DMS153 treated with DMSO at 0.1 percent for 48 hours (cell line): ENCODE measurements around the gene ARRB2.
"Not testable (repeated sequence)": the region's sequence is repeated elsewhere in the genome, so short reads cannot be mapped to it uniquely, and the experiment has no call there.

ENCODE experiments used
- DNase-seq: peaks from one replicate; lab custom pipeline; 2025; ENCODE audit not compliant: unreplicated experiment; lab: John Stamatoyannopoulos, UW

Gene ARRB2

GRCh38 chr17:4709794-4710692 lies at the start of gene ARRB2:
TSS of gene ARRB2 (plus strand) at chr17:4710632. CDS start at chr17:4710722, 90 bp downstream.
- peak; percentile 80 for DNase-seq

- no peak for DNase-seq
Measured at GRCh38 chr17:4663711-4664110, 46.7 kb upstream of the ARRB2 start.

- DNase-seq: no peak
Measured at GRCh38 chr17:4664230-4664629, 46.2 kb upstream of the ARRB2 start.

GRCh38 chr17:4665027-4665426 lies 45.4 kb upstream of the ARRB2 start:
- no peak for DNase-seq

- no peak for DNase-seq
Measured at GRCh38 chr17:4666296-4666695, 44.1 kb upstream of the ARRB2 start.

- DNase-seq: no peak
Measured at GRCh38 chr17:4667166-4667565, 43.3 kb upstream of the ARRB2 start.

GRCh38 chr17:4672055-4672630 lies 38.3 kb upstream of the ARRB2 start:
- DNase-seq: no peak

- DNase-seq: no peak
Measured at GRCh38 chr17:4672751-4673150, 37.7 kb upstream of the ARRB2 start.

- no peak for DNase-seq
Measured at GRCh38 chr17:4673169-4673568, 37.3 kb upstream of the ARRB2 start.

GRCh38 chr17:4673986-4674684 lies 36.3 kb upstream of the ARRB2 start:
- no peak for DNase-seq

GRCh38 chr17:4674685-4674998 lies 35.8 kb upstream of the ARRB2 start:
- DNase-seq: no peak

GRCh38 chr17:4675791-4676190 lies 34.6 kb upstream of the ARRB2 start:
- DNase-seq: no peak

- no peak for DNase-seq
Measured at GRCh38 chr17:4676791-4677190, 33.6 kb upstream of the ARRB2 start.

- no peak for DNase-seq
Measured at GRCh38 chr17:4678448-4679026, 31.9 kb upstream of the ARRB2 start.

GRCh38 chr17:4679658-4680057 lies 30.8 kb upstream of the ARRB2 start:
- no peak for DNase-seq

- DNase-seq: not testable (repeated sequence)
Measured at GRCh38 chr17:4683739-4684138, 26.7 kb upstream of the ARRB2 start.

GRCh38 chr17:4689872-4690271 lies 20.6 kb upstream of the ARRB2 start:
- DNase-seq: not testable (repeated sequence)

GRCh38 chr17:4690745-4691144 lies 19.7 kb upstream of the ARRB2 start:
- DNase-seq: no peak

GRCh38 chr17:4691686-4692085 lies 18.7 kb upstream of the ARRB2 start:
- no peak for DNase-seq

- DNase-seq: no peak
Measured at GRCh38 chr17:4693416-4693815, 17.0 kb upstream of the ARRB2 start.

- DNase-seq: no peak
Measured at GRCh38 chr17:4696437-4696805, 14.0 kb upstream of the ARRB2 start.
